ENCODE results near the gene FH.
A peak's percentile ranks its signal among the peaks of the same experiment; 100 is the strongest.

Gene FH

GRCh38 chr1:241521718-241522117, 2.2 kb upstream of the FH start:
- DNase-seq: no peak

DNA sequence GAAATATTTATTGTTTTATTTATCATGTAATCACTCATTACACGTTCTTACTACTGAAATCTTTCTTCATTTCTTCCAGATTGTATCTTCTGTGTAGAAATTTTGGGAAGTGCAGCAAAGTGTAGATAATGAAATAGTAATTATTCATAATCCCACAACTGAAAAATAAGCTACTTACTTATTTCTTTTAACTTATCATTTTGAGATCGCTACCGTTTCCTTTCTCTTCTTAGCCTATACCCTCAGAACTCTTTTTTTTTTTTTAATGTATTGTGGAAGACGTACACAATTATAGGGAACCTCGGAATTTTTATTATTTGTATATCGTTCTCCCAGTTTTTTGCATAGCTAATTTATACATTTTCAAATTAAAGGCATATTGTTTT, 518 bp upstream of the FH start:
- no peak for DNase-seq

DNA sequence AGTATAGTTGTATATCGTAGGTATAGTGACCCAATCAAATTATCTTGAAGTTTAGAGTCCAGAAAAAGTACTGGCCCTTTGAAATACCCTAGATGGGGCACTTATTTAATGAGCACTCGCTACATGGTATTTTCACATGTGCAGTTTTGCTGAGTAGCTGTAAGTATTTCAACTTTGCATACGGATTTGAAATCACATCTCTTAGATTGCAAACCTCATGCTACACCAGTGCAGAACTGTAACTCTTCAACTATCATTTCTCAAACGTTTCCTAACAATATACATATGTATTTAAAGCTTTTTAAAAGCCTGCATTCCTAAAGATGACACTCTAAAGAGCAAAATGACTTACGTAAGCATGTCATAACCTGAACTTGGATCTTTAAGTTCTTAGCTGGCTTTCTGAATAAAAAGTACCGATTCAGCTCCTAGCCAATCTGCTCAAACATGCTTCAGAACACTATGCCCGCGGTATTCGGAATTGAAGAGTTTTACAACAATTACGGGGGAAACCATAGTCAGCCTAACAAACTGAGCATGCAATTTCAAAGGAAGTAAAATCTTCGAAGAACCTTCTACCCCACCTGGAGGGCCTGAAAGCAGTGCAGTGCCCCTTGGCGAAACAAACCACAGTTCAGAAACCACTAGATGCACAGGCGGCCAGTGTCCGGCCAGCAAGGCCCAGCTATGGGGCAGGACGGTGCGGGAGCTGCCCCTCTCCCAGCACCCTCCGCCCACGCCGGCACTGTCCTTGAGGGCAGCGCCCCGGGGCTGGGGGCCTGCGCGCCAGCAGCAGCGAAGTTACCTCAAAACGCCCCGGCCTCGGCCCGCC, 863 bp downstream of the FH start:
- peak; percentile 16 for DNase-seq

- no peak for DNase-seq
Observed at GRCh38 chr1:241513378-241513777, 6.2 kb downstream of the FH start.

DNA sequence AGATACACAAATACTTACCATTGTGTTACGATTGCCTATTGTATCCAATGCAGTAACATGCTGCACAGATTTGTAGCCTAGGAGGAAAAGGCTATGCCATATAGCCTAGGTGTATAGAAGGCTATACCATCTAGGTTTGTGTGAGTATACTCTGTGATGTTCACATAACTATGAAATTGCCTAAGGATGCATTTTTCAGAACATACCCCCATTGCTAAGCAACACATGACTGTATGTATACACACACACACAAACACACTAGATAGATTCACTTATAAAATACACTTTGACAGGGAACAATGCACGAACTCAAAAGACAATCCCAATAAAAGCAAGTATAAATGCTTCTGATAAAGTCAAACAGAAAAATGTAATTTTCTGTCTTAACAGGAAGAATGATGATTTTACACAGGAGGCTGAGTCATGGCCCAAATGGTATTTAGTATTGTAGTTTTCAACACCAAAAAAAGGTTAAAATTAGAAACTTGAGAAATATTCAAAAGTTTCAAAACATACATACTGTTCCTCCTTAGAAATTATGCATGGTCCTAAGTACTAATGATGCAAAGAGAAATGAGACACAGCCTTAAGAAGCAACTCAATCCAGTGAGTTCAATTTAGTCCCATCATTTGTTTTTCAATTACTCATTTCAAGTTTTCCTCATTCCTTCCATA, 12.2 kb downstream of the FH start:
- DNase-seq: no peak

DNA sequence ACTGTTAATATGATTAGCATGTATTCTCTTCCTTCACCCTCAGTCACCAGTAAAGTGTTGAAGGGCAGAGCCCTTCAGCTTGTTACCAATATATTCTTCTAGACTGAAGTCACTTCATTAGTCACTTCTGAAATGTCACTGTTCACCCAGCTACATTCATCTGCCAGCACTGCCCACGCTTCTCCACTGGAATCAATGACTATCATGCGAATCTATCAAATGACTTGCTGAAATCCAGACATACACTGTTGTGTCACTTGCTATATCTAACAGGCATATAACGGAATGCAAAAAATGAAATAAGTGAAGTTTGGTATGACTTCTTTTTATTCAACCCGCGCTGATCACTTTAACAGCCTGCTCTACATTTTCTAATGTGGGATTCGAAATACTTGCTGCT, 16.1 kb downstream of the FH start:
- no peak for DNase-seq

DNA sequence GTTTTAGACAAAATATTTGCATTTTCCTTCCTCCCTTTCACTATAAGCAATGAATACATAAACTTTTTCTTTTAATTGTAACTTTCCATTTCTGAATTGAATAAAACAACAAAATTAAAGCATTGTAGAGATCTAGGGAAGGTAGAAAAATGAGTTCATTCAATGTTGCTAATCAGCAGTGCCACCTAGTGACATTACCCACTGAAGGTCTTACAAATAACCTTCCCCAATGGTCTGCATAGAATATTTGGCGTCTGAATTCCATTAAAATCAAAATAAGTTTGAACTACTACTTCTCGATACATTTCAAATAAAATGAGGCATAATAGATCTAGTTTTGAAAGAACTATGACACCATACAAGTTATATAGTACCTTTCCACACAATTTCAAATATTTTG, 19.6 kb downstream of the FH start:
- peak; percentile 13 for DNase-seq

DNA sequence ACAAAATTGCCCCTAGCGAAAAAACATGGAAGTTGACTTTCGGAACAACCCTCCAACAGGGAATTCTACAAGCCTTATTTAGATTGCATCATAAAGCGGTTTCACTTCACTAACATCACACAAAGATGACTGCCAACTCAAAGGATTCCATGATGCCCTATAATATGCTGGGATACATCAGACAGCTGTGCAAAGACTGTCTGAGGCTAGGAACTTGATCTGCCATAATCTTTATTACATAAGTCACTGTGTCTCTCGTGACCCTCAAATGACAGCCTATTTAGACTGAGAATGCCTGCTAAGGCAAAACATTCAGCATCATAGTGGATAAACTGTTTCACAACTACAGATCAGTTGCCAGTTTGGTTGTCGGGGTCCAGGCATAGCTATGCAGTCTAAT, 23.8 kb downstream of the FH start:
- no peak for DNase-seq

- no peak for DNase-seq
Observed at GRCh38 chr1:241488739-241489138, 30.8 kb downstream of the FH start.

- DNase-seq: peak; percentile 16
Observed at GRCh38 chr1:241485554-241485992, 34.0 kb downstream of the FH start.

- DNase-seq: no peak
Observed at GRCh38 chr1:241485145-241485544, 34.4 kb downstream of the FH start.

DNA sequence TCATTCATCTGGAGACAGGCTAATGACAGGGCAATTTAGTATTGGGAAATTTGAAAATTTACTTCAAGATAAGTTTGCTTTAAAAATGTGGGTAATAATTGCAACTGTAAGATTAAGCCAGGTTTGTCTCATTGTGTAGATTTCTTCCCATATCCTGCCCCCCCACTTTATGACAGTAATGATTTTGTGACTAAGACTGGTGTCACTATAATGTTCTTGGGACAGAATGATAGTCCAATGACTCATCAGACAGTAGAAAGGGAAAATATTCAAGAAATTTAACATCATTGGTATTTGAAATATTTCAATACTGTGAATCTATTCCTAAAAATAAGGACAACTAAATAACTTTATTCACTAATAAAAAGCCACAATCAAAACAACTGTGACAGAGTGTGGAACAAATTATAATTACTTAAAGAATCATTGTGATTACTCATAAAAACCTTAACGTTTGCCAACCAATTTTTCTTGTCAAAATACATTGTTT, 36.7 kb downstream of the FH start:
- DNase-seq: peak; percentile 68

GRCh38 chr1:241479294-241479693, 40.3 kb downstream of the FH start:
- DNase-seq: no peak

DNA sequence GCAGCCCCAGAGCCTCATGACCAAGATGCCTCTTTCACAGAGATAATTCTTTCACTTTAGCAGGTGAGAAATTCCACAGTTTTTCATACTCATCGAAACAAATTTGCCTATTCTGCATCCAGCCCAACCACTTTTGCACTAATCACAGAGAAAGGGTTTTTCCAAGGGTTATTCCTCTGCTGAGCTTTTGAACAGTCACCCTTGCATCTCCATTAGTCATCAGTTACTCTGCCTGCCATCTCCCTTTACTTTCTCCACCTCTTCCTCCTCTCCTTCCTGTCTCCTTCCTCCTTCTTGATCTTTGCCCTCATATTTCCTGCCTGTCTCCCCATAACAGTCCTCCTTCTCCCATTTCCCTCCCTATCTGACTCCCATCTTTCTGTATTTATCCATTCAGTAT, 43.9 kb downstream of the FH start:
- peak; percentile 33 for DNase-seq

GRCh38 chr1:241473026-241473425, 46.5 kb downstream of the FH start:
- no peak for DNase-seq

DNA sequence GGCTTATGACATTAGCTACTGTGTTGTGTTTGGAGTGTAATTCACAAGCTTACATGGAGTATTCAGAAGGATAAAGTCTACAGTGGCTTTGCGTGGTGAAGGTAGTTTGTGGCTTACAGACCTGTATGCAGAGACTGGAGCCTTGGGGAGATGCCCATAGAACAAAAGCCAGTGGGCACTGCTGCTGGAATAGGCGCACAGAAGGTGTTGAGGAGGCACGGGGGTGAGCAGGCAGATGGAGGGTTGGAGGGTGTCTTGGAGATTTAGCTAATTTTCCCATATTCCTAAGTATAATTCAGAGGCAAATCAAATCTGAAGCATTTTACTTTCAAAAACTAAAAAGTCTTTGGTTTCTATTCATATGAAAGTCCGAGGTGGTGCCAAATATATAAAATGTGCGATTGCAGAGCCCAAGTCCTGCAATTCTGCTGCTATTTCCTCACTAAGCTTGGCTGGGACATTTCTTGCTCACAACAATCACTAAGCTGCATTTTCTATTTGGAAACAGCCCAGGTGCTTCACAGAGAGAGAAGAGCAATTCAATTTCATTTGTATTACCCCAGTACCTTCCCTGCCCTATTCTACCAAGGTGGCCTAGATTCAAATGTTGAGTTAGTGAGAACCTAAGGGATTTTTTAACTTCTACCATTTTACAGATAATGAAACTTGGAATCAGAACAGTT, 48.5 kb downstream of the FH start:
- no peak for DNase-seq

- no peak for DNase-seq
Observed at GRCh38 chr1:241470361-241470760, 49.2 kb downstream of the FH start.

GRCh38 chr1:241465673-241466072, 53.9 kb downstream of the FH start:
- no peak for DNase-seq

GRCh38 chr1:241464985-241465384, 54.6 kb downstream of the FH start:
- DNase-seq: no peak

DNA sequence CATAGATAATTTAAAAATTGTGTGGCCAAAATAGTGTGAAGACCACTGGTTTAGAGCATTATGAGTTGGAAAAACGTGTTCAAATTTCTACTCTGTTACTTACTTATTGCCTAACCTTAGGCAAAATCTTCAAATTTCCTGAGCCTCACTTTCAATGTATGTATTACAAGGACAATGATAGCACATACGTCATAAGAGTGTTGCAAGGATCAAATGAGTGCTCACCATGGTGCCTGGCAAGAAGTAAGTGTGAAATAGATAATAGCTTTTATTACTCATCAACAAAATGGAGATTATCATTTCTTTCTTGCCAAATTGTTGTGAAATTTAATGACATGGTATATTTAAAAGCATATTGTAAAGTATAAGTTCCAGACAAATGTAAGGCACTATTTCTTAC, 57.2 kb downstream of the FH start:
- no peak for DNase-seq

GRCh38 chr1:241460098-241460873, 59.3 kb downstream of the FH start:
- no peak for DNase-seq

GRCh38 chr1:241459186-241459802, 60.3 kb downstream of the FH start:
- DNase-seq: no peak

GRCh38 chr1:241457421-241457820, 62.1 kb downstream of the FH start:
- no peak for DNase-seq
